IPS DF 6.9 (cell line): ENCODE data around the gene TRIM10.

Source experiments
- DNase-seq: peaks from one replicate; pipeline ENCODE4 v3.0.0-alpha.2; 2013; ENCODE audit warnings: low read depth, low spot score
- H3K27ac ChIP-seq: one replicate; pipeline ENCODE4 v1.5.1; 2013; ENCODE audit warnings: low read length, control low read depth
- H3K27me3 ChIP-seq: 2 replicates; pipeline ENCODE4 v1.6.1; 2013; ENCODE audit warnings: mild to moderate bottlenecking, low read length; ENCODE audit not compliant: control insufficient read depth, insufficient read depth
- H3K36me3 ChIP-seq: 2 replicates; pipeline ENCODE4 v1.6.1; 2013; ENCODE audit warnings: low read length; ENCODE audit not compliant: control insufficient read depth, insufficient read depth
- H3K4me1 ChIP-seq: 2 replicates; pipeline ENCODE4 v1.6.1; 2013; ENCODE audit warnings: low read length; ENCODE audit not compliant: control insufficient read depth, insufficient read depth
- H3K4me3 ChIP-seq: 2 replicates; pipeline ENCODE4 v1.5.1; 2013; ENCODE audit warnings: mild to moderate bottlenecking, low read length
- H3K9me3 ChIP-seq: 2 replicates; pipeline ENCODE4 v1.6.1; 2013; ENCODE audit warnings: low read length, inconsistent platforms; ENCODE audit not compliant: control insufficient read depth, insufficient read depth
- WGBS: extraction: QIAGEN DNeasy Blood & Tissue Kit; methylation state at CpG from one replicate; pipeline ENCODE4 v1.1.7; 2013; ENCODE audit warnings: mixed read lengths, missing lambda C conversion rate; ENCODE audit not compliant: insufficient read length, insufficient coverage; 5-methylcytosine and 5-hydroxymethylcytosine counted together

The TRIM10 gene

DNA sequence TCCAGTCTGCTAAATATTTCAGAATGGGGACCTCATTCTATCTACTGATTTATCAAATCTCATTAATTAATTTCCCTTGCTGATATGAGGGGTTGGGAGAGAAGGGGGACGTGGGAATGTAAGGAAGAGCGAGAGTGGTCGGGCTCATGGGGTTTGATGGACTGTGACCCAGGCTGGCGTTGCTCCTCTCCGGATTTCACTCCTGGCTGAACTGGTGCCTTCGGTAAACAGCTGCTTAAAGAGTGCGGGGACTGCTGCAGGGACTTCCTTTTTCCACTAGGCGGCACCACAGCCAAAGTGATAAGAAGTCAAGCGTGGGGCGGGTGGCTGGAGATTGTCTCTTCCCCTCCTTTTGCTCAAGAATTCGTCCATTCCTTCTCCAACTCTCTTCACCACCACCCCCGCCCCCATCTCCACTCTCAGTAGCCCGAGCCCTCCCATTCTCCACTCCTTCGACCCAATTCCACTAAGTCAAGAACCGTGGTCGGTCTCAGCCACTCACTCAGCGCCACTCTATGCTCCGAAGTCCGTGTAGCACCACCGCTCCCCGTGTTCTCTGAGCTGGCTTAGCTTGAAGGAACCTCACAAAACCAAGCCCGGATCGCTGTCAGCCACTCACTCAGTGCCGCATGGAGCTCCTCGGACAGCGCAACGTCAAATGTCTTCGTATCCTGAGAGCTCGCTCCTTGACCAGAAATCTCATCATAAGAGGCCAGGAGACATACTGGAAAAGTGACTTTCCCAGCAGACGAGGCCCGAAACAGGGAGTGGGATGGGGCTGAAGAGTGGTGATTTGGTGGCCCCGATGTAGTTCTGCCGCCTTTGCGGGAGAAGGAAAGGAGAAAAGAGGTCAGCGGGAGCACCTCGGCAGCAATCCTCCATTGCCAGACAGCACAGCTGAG lies 57.8 kb downstream of the TRIM10 start:
- Histone ChIP-seq H3K4me1 (peaks cover 6% of the 10 kb centered on the region), H3K27ac (no peak overlapping the region), H3K36me3 (no peaks in the 10 kb centered on the region), H3K4me3 (peak overlapping the region; percentile 33; the same call in 1 of the 2 replicates), H3K27me3 (peaks cover 40% of the 10 kb centered on the region), H3K9me3 (no peaks in the 10 kb centered on the region)
- WGBS, result no CpG with 5 or more reads among the region's 36 CpGs
- DNase-seq, result no peak

DNA sequence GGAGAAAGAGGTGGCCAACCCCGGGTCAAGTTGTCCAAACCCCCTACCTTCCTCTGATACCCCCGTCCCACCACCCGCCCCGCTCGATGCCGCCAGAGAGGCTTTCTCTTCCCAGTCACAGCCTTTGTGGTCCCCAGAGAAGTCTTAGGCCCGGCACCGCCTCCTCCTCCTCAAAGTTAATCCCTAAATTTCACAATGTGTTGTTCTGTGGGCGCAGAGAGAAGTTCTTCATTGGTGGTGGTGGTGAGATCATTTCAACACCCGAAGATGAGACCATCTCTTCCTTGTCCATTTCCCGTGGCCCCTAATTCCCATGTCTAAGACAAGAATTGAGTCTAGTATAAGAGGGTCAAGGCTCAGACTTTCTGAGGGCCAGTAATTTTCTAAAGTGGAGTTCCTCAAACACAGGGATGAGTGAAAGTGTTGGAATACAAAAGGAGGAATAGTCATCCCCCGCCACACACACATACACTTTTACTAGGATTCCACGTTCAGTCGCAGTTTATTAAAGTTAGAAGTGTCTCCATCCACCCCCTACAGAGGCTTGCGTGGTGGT lies 58.5 kb downstream of the TRIM10 start:
- Histone ChIP-seq H3K27ac (no peak overlapping the region), H3K4me3 (peak overlapping the region; percentile 3; the same call in 1 of the 2 replicates), H3K36me3 (no peaks in the 10 kb centered on the region), H3K9me3 (no peaks in the 10 kb centered on the region), H3K27me3 (peaks cover 42% of the 10 kb centered on the region), H3K4me1 (peaks cover 6% of the 10 kb centered on the region)
- WGBS, result no CpG with 5 or more reads among the region's 15 CpGs
- DNase-seq, result no peak
